Uterine smooth muscle cell (primary cell): ENCODE measurements around the gene ZNF433. TPM values are rescaled to one million over a fixed set of nuclear protein-coding genes. Genes with fewer than 3 reads are reported as not detected.

ENCODE experiments used
- total RNA-seq: library from RNA; depleted of rRNA; stranded (reverse); fragments of >200 nt; gene quantifications from 2 replicates; pipeline ENCODE4 v1.2.3, GENCODE V29; 2014

ZNF433 gene
- 6.5 and 7.6 TPM in 2 replicates for total RNA-seq

DNA sequence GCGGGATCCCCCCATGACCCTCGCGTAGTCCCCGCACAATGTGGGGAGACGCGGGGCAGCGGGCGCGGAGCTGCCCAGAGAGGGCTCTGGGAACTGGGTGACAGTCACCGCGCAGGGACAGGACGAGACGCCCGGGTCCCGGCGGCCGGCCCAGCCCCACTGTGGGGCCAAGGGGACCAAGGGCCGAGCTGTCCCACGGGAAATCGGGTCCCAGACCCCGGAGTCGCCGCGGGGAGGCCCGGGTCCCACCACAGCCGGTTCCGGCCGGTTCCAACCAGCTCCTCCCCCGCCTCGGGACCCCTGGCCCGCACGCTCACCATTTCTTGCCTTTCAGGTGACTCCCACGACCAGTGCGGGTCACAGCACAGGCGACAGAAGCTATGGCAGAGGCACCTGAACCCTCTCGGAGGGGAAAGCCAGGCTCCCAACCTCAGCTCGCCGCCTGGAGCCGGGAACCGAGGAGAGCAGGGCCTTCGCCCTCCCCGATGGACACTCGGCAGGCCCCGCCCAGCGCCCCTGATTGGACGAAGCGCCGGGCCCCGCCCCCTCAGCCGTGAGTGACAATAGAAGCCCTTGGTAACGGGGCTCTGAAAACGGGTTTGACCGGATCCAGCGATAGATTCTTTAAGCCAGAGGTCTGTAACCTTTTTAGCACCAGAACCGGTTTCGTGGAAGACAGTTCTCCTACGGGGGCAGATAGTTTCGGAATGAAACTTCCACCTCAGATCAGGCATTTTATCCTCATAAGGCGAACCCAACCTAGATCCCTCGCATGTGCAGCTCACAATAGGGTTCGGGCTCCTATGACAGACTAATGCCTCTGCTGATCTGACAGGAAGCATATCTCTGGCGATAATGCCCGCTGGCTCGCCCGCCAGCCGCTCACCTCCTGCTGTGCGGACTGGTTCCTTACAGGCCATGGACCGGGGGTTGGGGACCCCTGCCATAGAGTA lies at the start of gene ZNF433:
Gene ZNF433, minus strand, starts transcription at position 460 of the 953 bp plus-strand sequence. Its CDS starts 140 bp downstream, at position 320.

DNA sequence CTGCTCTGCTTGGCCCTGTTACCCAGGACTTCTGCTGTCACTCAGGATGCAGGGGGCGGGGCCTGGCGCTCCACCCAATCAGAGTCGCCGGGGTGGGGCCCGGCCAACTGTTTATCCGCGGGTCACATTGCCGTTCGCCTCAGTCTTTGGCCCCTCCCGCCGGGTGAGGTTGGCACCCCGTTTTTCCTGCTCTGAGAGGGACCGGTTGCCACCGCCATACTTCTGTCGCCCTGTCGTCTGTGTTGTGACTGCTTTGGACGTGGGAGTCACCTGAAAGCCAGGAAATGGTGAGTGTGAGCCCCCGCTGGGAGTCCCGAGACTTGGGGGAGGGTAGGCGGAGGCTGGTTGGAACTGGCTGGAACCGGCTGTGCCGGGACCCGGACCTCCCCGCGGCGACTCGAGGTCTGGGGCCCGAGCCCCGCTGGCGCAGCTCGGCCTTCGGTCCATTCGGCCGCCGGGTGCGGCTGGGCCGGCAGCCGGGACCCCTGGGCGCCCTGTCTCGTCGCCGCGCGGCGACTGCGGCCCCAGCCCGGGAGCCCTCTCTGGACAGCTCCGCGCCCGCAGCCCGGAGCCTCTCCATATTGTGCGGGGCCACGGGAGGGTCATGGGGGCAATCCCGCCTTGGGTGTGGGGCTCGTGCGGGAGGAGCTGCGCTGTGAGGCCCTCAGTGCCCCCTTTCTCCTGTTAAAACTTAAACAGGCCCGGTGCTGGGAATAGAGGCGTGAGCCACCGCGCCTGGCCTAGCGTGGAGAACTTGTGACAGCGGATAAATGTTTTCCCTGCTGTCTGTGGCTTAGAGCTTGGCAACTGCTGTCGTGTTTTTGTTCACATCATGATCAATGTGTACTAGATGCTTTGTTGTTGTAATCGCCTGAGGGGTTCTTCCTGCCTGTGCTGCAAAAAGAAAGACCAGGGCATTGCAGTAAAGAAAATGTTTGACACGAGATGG lies 29.4 kb upstream of the ZNF433 start, which contains the start of gene ZNF844:
Gene ZNF844, plus strand, starts transcription at position 142 of the 949 bp plus-strand sequence. Its CDS starts 143 bp downstream, at position 285.

DNA sequence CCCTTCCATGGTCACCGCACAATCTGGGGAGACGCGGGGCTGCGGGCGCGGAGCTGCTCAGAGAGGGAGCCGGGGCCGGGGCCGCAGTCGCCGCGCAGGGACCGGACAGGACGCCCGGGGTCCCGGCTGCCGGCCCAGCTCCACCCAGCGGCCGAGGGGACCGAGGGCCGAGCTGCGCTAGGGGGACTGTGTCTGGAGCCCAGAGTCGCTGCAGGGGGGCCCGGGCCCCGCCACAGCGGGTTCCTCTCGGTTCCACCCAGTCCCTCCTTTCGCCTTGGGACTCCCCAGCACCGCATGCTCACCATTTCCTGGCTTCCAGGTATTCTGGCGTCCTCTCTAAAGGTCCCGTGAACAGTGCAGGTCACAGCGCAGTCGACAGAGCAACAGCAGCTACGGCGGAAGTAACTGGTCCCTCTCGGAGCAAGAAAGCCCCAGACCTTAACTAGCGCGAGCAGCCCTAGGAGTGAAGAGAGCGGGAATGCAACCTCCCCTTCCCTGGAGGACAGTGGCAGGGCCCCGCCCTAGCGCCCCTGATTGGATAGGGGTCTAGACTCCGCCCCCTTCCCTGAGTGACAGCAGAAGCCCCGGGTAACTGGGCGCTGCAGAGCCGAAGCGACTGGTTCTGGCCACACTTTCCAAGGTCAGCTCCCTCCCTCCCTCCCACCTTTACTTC lies 17.2 kb upstream of the ZNF433 start, which contains the start of gene ZNF878:
Gene ZNF878, minus strand, starts transcription at position 465 of the 673 bp plus-strand sequence. Its CDS starts 160 bp downstream, at position 305.

DNA sequence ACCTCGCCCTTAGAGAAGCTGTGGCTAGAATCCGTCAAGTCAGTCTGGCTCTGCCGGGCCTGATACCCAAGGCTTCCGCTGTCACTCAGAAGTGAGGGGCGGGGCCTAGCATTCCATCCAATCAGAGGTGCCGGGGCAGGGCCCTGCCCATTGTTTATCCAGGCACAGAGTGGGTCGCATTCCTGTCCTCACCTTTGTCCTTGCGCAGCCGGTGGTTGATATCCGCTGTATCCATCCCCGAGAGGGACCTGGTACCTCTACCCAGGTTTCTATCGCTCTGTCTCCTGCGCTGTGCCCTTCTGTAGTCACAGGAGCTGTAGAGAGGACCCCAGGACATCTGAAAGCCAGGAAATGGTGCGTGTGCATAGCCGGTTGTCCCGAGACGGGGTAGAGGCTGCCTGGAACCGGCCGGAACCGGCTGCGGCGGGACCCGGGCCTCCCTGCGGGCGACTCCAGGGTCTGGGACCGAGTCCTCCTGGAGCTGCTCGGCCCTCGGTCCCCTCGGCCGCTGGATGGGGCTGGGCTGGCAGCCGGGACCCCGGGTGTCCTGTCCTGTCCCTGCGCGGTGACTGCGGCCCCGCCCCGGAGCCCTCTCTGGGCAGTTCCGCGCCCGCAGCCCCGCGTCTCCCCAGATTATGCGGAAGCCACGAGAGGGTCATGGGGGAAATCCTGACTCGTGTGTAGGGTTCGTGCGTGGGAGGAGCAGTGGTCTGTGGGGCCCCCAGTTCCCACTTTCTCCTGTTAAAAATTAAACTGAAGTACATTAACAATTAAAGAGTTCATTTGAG lies 70.4 kb downstream of the ZNF433 start, which contains the start of gene ZNF763:
Gene ZNF763, plus strand, starts transcription at position 183 of the 788 bp plus-strand sequence. Its CDS starts 169 bp downstream, at position 352.

Other genes with a start within 250 kb of the ZNF433 start
- 2.1 and 3.4 TPM in 2 replicates for gene ZNF491, start 237.2 kb downstream of the ZNF433 start, total RNA-seq
- gene ZNF440, start 221.4 kb downstream of the ZNF433 start, total RNA-seq, result 9.8 and 17.1 TPM in 2 replicates
- 6.2 and 6.7 TPM in 2 replicates for gene ZNF439, start 187.0 kb downstream of the ZNF433 start, total RNA-seq
- gene ZNF69, start 147.9 kb downstream of the ZNF433 start, total RNA-seq, result 2.9 and 4.6 TPM in 2 replicates
- 11.3 and 11.5 TPM in 2 replicates for gene ZNF700, start 110.6 kb downstream of the ZNF433 start, total RNA-seq
- gene ZNF763, start 70.6 kb downstream of the ZNF433 start, total RNA-seq, result 0.55 and 1.1 TPM in 2 replicates
- gene ZNF878, start 17.3 kb upstream of the ZNF433 start, total RNA-seq, result 0.33 TPM in 1 of 2 replicates, not detected in the other
- gene ZNF844, start 29.1 kb upstream of the ZNF433 start, total RNA-seq, result 6.3 and 13.2 TPM in 2 replicates
- 5.2 and 7.4 TPM in 2 replicates for gene ZNF20, start 104.7 kb upstream of the ZNF433 start, total RNA-seq
- gene ZNF625, start 121.1 kb upstream of the ZNF433 start, total RNA-seq, result 11.2 and 14.5 TPM in 2 replicates
- 6.2 and 7.0 TPM in 2 replicates for gene ZNF136, start 127.4 kb upstream of the ZNF433 start, total RNA-seq